Body of pancreas (tissue), 4 donors: ENCODE results near the gene THBS3. TPM values are rescaled to one million over a fixed set of nuclear protein-coding genes. Genes with fewer than 3 reads are reported as not detected.
A peak's percentile ranks its signal among the peaks of the same experiment; 100 is the strongest.

Source experiments
- ATAC-seq: fragments of 150-250 bp; one replicate; pipeline ENCODE4 v1.9.1; 2016
- DNase-seq, 4 donors: peaks; one replicate each; pipeline ENCODE4 v3.0.0-alpha.2; 2019
- H3K27ac ChIP-seq, 4 donors: fragments of 200-600 bp; sonication (generic); 1 replicate in 3 of 4; 2 replicates in 1 of 4; pipeline versions ENCODE4 v1.5.1 to v1.6.1; 2016 to 2019; ENCODE audit warnings: mild to moderate bottlenecking in 1 of 4, mixed read lengths in 1 of 4, moderate library complexity in 1 of 4
- H3K27me3 ChIP-seq, 2 donors: fragments of 200-600 bp; sonication (generic); one replicate each; pipeline ENCODE4 v1.6.0; 2016; ENCODE audit warnings: mild to moderate bottlenecking in 1 of 2
- H3K36me3 ChIP-seq, 2 donors: fragments of 200-600 bp; sonication (generic); replicated peaks in 1 of 2; 2 replicates each; pipeline ENCODE4 v1.5.1; 2016; ENCODE audit warnings: low read depth in 2 of 2; ENCODE audit not compliant: insufficient read depth in 1 of 2
- H3K4me1 ChIP-seq: fragments of 200-600 bp; sonication (generic); one replicate; pipeline ENCODE4 v1.6.0; 2016
- H3K4me3 ChIP-seq, 2 donors: fragments of 200-600 bp; sonication (generic); 1 replicate in 1 of 2; 2 replicates in 1 of 2; pipeline ENCODE4 v1.5.1; 2016 to 2019
- H3K9me3 ChIP-seq, 3 donors: fragments of 200-600 bp; sonication (generic); 1 replicate in 2 of 3; 2 replicates in 1 of 3; pipeline ENCODE4 v1.5.1; 2016
- POLR2A ChIP-seq, 3 donors: fragments of 450-650 bp; IDR thresholded peaks; one replicate each; pipeline ENCODE4 v1.6.1; 2016; ENCODE audit warnings: antibody characterized with exemption in 3 of 3, mild to moderate bottlenecking in 2 of 3
- WGBS, 2 donors: methylation state at CpG; one replicate each; pipeline ENCODE4 v1.1.5; 2017; 5-methylcytosine and 5-hydroxymethylcytosine counted together
- intact Hi-C: fragments of 100-400 bp; cut with DNase I; formaldehyde crosslinking; loops from one replicate; pipeline ENCODE4 v1.15.1; 2023
- total RNA-seq, 2 donors: library from RNA; depleted of rRNA; stranded (reverse); fragments of >200 nt; gene quantifications; one replicate each; pipeline ENCODE4 v1.1.0, GENCODE V29; 2016
- TF ChIP-seq, protein P1 (sequence below), 7 experiments: fragments of 450-650 bp in 4 of 7; fragments of 200-600 bp in 3 of 7; sonication (generic) in 3 of 7; IDR thresholded peaks; one replicate each; pipeline ENCODE4 v1.5.1; 2016 to 2019; ENCODE audit warnings: antibody characterized with exemption in 7 of 7

THBS3 gene
- total RNA-seq, 2 donors from 2014 or later = 15.0 to 21.1 TPM

DNA sequence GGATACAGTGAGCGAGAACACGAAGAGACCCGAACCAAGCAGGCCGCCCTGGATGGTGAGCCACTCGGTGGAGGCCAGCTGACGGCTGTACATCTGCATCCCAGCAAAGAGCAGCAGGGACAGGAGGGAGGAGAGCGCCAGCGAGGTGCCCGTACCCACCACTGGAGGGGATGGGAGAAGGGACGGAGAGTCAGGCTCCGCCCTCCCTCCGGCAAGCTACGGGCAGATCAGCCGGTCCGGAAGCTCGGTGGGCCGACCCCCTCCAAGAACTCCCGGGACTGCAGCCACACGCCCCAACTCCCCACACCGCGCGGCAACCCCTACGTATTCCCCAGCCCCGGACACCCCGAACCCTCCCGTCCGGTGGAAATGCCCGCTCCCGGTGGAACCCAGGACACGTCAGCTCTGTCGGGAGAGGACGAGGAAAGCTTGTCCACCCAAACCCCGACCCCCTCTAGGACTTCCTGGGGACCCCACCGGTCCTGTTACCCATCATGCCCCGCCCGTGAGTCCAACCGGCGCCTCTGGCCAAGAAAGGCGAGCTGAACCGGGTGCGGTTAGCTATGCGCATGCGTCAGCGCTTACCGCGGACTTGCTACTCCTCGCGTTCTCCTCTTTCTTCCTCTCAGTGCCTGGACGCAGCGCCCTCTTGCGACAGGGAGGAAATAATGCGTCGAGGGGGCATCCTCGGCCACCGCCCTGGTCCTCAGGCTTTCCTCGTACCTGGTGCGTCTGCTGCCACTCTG lies 34.8 kb downstream of the THBS3 start, which contains the start of gene KRTCAP2:
TSS of gene KRTCAP2 (minus strand) at position 573 of the 746 bp plus-strand sequence. CDS start at position 493, 80 bp downstream.
- peak in 2 of 3 donors; percentile 70 to 72 for TF ChIP-seq POLR2A (IDR thresholded peaks at IDR 0.05)
- TF ChIP-seq, protein P1, sequence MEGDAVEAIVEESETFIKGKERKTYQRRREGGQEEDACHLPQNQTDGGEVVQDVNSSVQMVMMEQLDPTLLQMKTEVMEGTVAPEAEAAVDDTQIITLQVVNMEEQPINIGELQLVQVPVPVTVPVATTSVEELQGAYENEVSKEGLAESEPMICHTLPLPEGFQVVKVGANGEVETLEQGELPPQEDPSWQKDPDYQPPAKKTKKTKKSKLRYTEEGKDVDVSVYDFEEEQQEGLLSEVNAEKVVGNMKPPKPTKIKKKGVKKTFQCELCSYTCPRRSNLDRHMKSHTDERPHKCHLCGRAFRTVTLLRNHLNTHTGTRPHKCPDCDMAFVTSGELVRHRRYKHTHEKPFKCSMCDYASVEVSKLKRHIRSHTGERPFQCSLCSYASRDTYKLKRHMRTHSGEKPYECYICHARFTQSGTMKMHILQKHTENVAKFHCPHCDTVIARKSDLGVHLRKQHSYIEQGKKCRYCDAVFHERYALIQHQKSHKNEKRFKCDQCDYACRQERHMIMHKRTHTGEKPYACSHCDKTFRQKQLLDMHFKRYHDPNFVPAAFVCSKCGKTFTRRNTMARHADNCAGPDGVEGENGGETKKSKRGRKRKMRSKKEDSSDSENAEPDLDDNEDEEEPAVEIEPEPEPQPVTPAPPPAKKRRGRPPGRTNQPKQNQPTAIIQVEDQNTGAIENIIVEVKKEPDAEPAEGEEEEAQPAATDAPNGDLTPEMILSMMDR (IDR thresholded peaks at IDR 0.05) = peak; percentile 83 to 100 (median 97)
- ATAC-seq (peak; percentile 89), DNase-seq (peak; percentile 93 to 97 (median 95))
- peak within 1 kb of the TSS; percentile 67 to 85 (median 78) for H3K27ac ChIP-seq
- no peaks in the 10 kb centered on the region for H3K9me3 ChIP-seq
- H3K4me3 ChIP-seq = peak within 1 kb of the TSS; percentile 35 to 84
- intact Hi-C loops = loop anchor here (10.0 kb wide), 1 partner anchor 52 kb away; no protein-coding TSS in a partner anchor
- peaks cover 20% of the 10 kb centered on the region for H3K4me1 ChIP-seq
- 0% methylated on average over 13 to 57 of the region's 57 CpGs for WGBS, 2 donors
- peaks cover 0 to 7% of the 10 kb centered on the region in 2 donors for H3K36me3 ChIP-seq
- H3K27me3 ChIP-seq = no peaks in the 10 kb centered on the region

- intact Hi-C loops = loop anchor here (10.0 kb wide), 1 partner anchor 53 kb away; no protein-coding TSS in a partner anchor
- no peak for DNase-seq
- no peak for ATAC-seq
Measured at GRCh38 chr1:155171836-155172731, 35.6 kb downstream of the THBS3 start.

GRCh38 chr1:155170806-155171205 lies 36.9 kb downstream of the THBS3 start:
- Histone ChIP-seq H3K9me3 (no peaks in the 10 kb centered on the region), H3K4me1 (peaks cover 19% of the 10 kb centered on the region), H3K27me3 (no peaks in the 10 kb centered on the region), H3K4me3 (no peak overlapping the region), H3K36me3 (peaks cover 0 to 7% of the 10 kb centered on the region in 2 donors), H3K27ac (no peak overlapping the region)
- no peak for ATAC-seq
- DNase-seq = peak in 1 of 4 donors; percentile 7
- intact Hi-C loops = loop anchor here (10.0 kb wide), 1 partner anchor 54 kb away; no protein-coding TSS in a partner anchor
- no peak for TF ChIP-seq POLR2A (IDR thresholded peaks at IDR 0.05)
- TF ChIP-seq, protein P1 (IDR thresholded peaks at IDR 0.05) = no peak
- 84 to 89% methylated on average over 7 of the region's 7 CpGs for WGBS, 2 donors

More at GRCh38 chr1:155171836-155172731, 35.6 kb downstream of the THBS3 start:
- H3K9me3 ChIP-seq = no peaks in the 10 kb centered on the region
- H3K36me3 ChIP-seq = peaks cover 0 to 7% of the 10 kb centered on the region in 2 donors
- 27 to 29% methylated on average over 8 of the region's 8 CpGs for whole genome bisulfite sequencing, 2 donors
- H3K27me3 ChIP-seq = no peaks in the 10 kb centered on the region
- H3K4me1 ChIP-seq = peaks cover 26% of the 10 kb centered on the region
- peak overlapping the region in 1 of 2 donors; percentile 35 for H3K4me3 ChIP-seq
- TF ChIP-seq, protein P1 (IDR thresholded peaks at IDR 0.05) = no peak
- TF ChIP-seq POLR2A (IDR thresholded peaks at IDR 0.05) = no peak
- peak overlapping the region in 3 of 4 donors; percentile 76 to 85 (median 81) for H3K27ac ChIP-seq

- Histone ChIP-seq H3K9me3 (no peaks in the 10 kb centered on the region), H3K36me3 (peaks cover 0 to 7% of the 10 kb centered on the region in 2 donors), H3K4me1 (peaks cover 19% of the 10 kb centered on the region), H3K27ac (no peak overlapping the region), H3K27me3 (no peaks in the 10 kb centered on the region), H3K4me3 (no peak overlapping the region)
- intact Hi-C loops = loop anchor here (10.0 kb wide), 1 partner anchor 55 kb away; no protein-coding TSS in a partner anchor
- ATAC-seq = no peak
- WGBS, 2 donors = 81 to 83% methylated on average over 2 of the region's 2 CpGs
- DNase-seq = no peak
- TF ChIP-seq, protein P1 (IDR thresholded peaks at IDR 0.05) = no peak
- no peak for TF ChIP-seq POLR2A (IDR thresholded peaks at IDR 0.05)
Measured at GRCh38 chr1:155170101-155170785, 37.5 kb downstream of the THBS3 start.
